ENCODE measurements around the gene FAM222B. TPM values are rescaled to one million over a fixed set of nuclear protein-coding genes. Genes with fewer than 3 reads are reported as not detected.
A peak's percentile ranks its signal among the peaks of the same experiment; 100 is the strongest.

FAM222B gene
- total RNA-seq, 3 donors from 2014 or later, result 9.7 to 12.0 (median 10.5) TPM

DNA sequence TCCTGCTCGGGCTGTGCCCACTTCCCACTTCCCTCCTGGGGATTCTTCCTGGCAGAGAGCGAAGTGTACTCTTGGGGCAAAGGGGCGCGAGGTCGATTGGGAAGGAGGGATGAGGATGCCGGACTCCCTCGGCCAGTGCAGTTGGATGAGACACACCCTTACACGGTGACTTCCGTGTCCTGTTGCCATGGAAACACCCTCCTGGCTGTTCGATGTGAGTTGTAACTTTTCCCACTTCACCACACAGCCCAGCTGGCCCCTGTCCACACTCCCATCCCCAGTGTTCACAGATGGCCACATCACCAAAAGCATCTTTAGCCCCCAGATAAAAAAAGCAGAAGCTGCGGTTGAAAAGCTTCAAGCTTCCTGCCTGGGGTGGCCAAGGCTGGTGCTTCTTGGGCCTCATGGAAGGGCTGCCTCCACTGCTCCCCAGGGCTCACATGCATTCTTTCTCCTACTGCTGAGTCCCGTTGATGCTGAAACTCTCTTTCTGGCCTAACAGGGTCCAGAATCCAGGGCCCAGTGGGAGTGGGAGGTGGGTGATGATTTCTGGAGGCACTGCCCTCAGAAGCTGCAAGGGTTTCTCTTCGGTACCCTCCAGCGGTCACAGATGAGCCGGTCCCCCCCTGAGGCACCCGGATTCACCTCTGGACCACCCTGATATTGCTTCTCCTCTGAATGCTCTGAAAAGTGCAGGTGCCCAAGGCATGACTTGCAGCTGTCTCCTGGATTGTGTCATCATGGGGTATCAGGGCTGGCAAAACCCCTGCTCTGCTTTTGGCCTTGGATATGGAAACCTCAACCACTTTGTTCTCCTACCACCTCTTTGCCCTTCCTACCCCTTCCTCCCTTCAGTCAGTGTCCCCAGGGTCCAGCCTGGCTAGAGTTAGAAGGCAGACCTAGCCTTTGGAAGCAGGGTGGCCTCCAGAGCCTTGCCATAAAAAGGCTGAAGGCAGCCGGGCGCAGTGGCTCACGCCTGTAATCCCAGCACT, 100.9 kb downstream of the FAM222B start:
- H3K4me1 ChIP-seq, result peaks cover 0 to 5% of the 10 kb centered on the region in 2 donors
- TF ChIP-seq POLR2AphosphoS5 (IDR thresholded peaks at IDR 0.05) (no peak), POLR2A (IDR thresholded peaks at IDR 0.05) (no peak)
- TF ChIP-seq, protein P1, sequence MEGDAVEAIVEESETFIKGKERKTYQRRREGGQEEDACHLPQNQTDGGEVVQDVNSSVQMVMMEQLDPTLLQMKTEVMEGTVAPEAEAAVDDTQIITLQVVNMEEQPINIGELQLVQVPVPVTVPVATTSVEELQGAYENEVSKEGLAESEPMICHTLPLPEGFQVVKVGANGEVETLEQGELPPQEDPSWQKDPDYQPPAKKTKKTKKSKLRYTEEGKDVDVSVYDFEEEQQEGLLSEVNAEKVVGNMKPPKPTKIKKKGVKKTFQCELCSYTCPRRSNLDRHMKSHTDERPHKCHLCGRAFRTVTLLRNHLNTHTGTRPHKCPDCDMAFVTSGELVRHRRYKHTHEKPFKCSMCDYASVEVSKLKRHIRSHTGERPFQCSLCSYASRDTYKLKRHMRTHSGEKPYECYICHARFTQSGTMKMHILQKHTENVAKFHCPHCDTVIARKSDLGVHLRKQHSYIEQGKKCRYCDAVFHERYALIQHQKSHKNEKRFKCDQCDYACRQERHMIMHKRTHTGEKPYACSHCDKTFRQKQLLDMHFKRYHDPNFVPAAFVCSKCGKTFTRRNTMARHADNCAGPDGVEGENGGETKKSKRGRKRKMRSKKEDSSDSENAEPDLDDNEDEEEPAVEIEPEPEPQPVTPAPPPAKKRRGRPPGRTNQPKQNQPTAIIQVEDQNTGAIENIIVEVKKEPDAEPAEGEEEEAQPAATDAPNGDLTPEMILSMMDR (IDR thresholded peaks at IDR 0.05), result no peak
- H3K27me3 ChIP-seq, result no peaks in the 10 kb centered on the region
- peak overlapping the region; percentile 99 to 100 for H3K27ac ChIP-seq
- H3K4me3 ChIP-seq, result no peak overlapping the region
- intact Hi-C loops (cut with DNase I; ENCODE audit: low total_unique reads), result loop anchor here (10.0 kb wide), 1 partner anchor 163 kb away; the partner anchor contains the start of gene DHRS13
- H3K36me3 ChIP-seq, result no peaks in the 10 kb centered on the region
- DNase-seq (ENCODE audit: low spot score in 2 of 2), result no peak
- H3K9me3 ChIP-seq, result no peaks in the 10 kb centered on the region

- Histone ChIP-seq H3K4me1 (no peaks in the 10 kb centered on the region), H3K4me3 (no peak overlapping the region), H3K9me3 (no peaks in the 10 kb centered on the region), H3K36me3 (no peaks in the 10 kb centered on the region), H3K27me3 (no peaks in the 10 kb centered on the region), H3K27ac (peak overlapping the region in 1 of 2 donors; percentile 100)
- DNase-seq (ENCODE audit: low spot score in 2 of 2), result no peak
- intact Hi-C loops (cut with DNase I; ENCODE audit: low total_unique reads), result loop anchor here (10.0 kb wide), 1 partner anchor 164 kb away; the partner anchor contains the start of gene DHRS13
- TF ChIP-seq, protein P1 (IDR thresholded peaks at IDR 0.05), result no peak
- no peak for TF ChIP-seq POLR2AphosphoS5 (IDR thresholded peaks at IDR 0.05)
- TF ChIP-seq POLR2A (IDR thresholded peaks at IDR 0.05), result no peak
Observed at GRCh38 chr17:28740406-28741357, 101.9 kb downstream of the FAM222B start.

DNA sequence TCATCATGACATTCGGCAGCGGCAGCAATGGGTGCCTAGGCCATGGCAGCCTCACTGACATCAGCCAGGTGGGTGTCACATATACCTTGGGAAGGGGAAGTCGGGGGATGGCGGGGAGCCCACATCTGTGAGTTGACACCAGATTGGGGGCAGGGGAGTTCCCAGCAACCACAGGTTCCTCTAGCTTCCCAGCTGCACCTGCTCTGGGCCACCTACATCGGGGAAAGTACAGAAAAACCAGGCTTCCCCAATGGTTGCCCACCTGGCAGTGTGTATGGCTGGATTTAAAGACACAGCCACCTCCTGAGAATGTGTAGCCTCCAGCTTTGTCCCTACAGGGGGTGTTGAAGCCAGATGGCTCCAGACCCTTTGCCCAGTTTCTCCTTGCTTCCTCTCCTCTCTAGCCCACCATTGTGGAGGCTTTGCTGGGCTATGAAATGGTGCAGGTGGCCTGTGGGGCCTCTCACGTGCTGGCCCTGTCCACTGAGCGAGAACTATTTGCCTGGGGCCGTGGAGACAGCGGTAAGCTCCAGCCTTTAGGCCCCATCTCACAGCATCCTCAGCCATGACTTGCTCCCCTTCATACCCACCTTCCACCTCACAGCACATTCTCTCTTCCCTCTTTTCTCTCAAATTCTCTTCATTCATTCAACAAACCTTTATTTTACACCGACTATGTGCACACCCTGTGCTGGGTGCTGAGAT, 103.8 kb downstream of the FAM222B start:
- H3K4me3 ChIP-seq, result no peak overlapping the region
- intact Hi-C loops (cut with DNase I; ENCODE audit: low total_unique reads), result no loop called here
- no peak overlapping the region for H3K27ac ChIP-seq
- no peak for DNase-seq (ENCODE audit: low spot score in 2 of 2)
- no peak for TF ChIP-seq POLR2AphosphoS5 (IDR thresholded peaks at IDR 0.05)
- TF ChIP-seq POLR2A (IDR thresholded peaks at IDR 0.05), result no peak
- TF ChIP-seq, protein P1 (IDR thresholded peaks at IDR 0.05), result no peak
- H3K27me3 ChIP-seq, result no peaks in the 10 kb centered on the region
- no peaks in the 10 kb centered on the region for H3K4me1 ChIP-seq
- no peaks in the 10 kb centered on the region for H3K9me3 ChIP-seq
- no peaks in the 10 kb centered on the region for H3K36me3 ChIP-seq

- TF ChIP-seq POLR2AphosphoS5 (IDR thresholded peaks at IDR 0.05), result no peak
- no peaks in the 10 kb centered on the region for H3K9me3 ChIP-seq
- no peaks in the 10 kb centered on the region for H3K36me3 ChIP-seq
- intact Hi-C loops (cut with DNase I; ENCODE audit: low total_unique reads), result no loop called here
- no peak overlapping the region for H3K4me3 ChIP-seq
- no peak for DNase-seq (ENCODE audit: low spot score in 2 of 2)
- no peaks in the 10 kb centered on the region for H3K4me1 ChIP-seq
- no peaks in the 10 kb centered on the region for H3K27me3 ChIP-seq
- no peak overlapping the region for H3K27ac ChIP-seq
Observed at GRCh38 chr17:28737770-28738679, 104.6 kb downstream of the FAM222B start.
